Cardiac septum (tissue), 1 donor: Measurements from ENCODE around the gene BEX4. TPM values are rescaled to one million over a fixed set of nuclear protein-coding genes. Genes with fewer than 3 reads are reported as not detected.
A peak's percentile ranks its signal among the peaks of the same experiment; 100 is the strongest.
"Not testable (repeated sequence)": the region's sequence is repeated elsewhere in the genome, so short reads cannot be mapped to it uniquely, and the experiment has no call there.

Experiments used
- DNase-seq: peaks from one replicate; pipeline ENCODE4 v3.0.0-alpha.2; 2020; ENCODE audit warnings: low spot score
- intact Hi-C: fragments of 100-400 bp; cut with DNase I; formaldehyde crosslinking; loops from one replicate; pipeline ENCODE4 v1.14.0; 2022
- long read RNA-seq: library from polyadenylated mRNA; unstranded; transcript quantifications from one replicate; pipeline ENCODE4 v2.0.0, GENCODE V29; 2021
- total RNA-seq: library from RNA; stranded (reverse); fragmentation: NEBNext Ultra II Directional; extraction: Animal tissue kit (Norgen Biotek cat#: 25700); gene quantifications from one replicate; pipeline ENCODE4 v1.2.1, GENCODE V29; 2021
- donor health status: DM: no; HTN: no; CAD: no.

Gene BEX4
- 34.3 TPM for total RNA-seq
- long read RNA-seq, transcript BEX4-202 (3 exons, 1,328 nt) = major isoform, 54 of 65 reads
- long read RNA-seq, partial matches to known transcripts = 1 of 65 reads
- long read RNA-seq, other reads (novel, unspliced or antisense) = 7 of 65 reads

DNA sequence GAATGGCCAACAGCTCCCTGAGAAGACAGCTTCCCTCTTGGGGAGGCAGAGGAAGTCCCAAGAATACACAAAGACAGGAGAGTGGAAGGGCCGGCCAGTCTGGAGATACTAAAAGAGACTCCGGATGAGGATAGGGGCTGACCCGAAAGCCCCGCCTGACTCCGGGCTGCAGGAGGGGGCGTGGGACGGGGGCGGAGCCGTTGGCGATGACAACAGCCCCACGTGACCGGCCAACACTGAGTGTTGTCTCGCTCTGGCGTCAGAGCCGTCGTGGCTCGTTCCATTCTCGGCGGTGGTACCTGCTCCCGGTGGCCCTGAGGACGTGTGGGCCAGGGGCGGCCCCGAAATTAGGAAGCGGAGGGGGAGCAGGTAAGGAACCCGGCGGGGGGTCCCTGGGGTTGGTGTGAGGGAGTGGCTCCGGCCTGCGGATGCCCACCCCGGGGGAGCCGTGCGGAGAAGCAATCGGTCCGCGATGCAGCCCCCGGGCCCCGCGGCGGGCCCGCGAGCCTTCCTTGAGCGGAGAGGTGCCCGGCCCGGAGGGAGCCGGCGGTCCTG lies at the start of gene BEX4:
BEX4 (plus strand) TSS at position 239 of the 555 bp plus-strand sequence. CDS start 1,046 bp downstream, outside the sequence.
- intact Hi-C loops = loop anchor here (1.0 to 5.0 kb wide), 3 partner anchors 38 to 247 kb away; no protein-coding TSS in a partner anchor

GRCh38 chrX:103170216-103170615 lies 44.7 kb upstream of the BEX4 start:
- intact Hi-C loops = no loop called here

More for the DNA sequence above, at the start of gene BEX4:
- peak; percentile 91 for DNase-seq

GRCh38 chrX:103171353-103171752 lies 43.6 kb upstream of the BEX4 start:
- intact Hi-C loops = no loop called here

More at GRCh38 chrX:103170216-103170615, 44.7 kb upstream of the BEX4 start:
- DNase-seq = no peak

DNA sequence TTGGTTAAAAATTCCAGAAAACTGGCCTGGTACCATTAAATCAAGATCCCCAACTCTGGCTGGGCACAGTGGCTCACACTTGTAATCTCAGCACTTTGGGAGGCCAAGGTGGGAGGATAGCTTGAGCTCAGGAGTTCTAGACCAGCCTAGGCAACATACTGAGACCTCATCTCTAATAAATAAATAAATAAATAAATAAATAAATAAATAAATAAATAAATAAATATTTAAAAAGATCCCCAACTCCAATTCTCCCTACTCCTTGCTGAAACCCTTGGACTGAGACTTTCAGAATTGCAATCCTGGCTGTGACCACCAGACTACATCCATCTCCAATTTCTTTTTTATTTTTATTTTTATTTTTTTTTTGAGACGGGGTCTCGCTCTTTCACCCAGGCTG lies 39.7 kb upstream of the BEX4 start:
- intact Hi-C loops = loop anchor here (5.0 kb wide), 1 partner anchor 223 kb away; no protein-coding TSS in a partner anchor
- not testable (repeated sequence) for DNase-seq

More at GRCh38 chrX:103171353-103171752, 43.6 kb upstream of the BEX4 start:
- no peak for DNase-seq

GRCh38 chrX:103175944-103176753 lies 38.8 kb upstream of the BEX4 start:
- intact Hi-C loops = loop anchor here (5.0 kb wide), 1 partner anchor 224 kb away; no protein-coding TSS in a partner anchor
- DNase-seq = no peak

DNA sequence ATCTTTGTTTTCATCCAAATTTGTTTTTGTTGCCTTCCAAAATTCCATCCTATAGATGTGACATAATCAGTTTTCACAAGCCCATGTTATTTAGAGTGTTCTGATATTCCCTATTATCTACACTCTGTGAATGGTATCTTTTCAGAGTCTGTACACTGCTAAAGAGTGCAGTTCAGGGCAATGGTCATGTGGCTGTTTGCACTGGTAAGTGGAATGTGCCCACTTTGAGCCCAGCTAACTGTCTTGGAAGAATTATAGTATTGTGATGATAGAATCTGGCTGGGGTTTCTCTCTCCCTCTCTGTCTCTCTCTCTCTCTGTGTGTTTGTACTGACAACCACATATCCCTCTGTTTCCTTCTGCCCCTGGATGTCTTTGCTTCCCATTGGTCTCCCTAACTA lies 37.4 kb upstream of the BEX4 start:
- no peak for DNase-seq
- intact Hi-C loops = loop anchor here (5.0 kb wide), 1 partner anchor 225 kb away; no protein-coding TSS in a partner anchor

DNA sequence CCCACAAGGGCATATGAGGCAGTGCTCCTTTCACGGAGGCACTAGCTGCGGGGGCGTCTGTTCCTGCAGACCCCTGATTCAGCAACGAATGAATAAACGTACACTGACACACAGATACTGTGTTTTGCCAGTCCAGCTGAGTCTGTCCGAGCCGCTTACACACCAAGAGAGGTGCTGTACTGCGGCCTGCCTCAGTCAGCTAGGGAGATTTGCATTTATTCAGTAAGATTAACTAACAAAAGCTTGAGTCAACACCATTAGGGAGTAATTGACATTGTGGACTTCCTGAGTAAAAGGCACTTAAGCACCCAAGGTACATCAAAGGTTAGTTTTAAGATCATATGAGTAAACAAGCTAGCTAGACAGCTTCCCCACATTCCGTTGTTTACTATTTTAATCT lies 31.0 kb upstream of the BEX4 start:
- intact Hi-C loops = no loop called here
- no peak for DNase-seq

GRCh38 chrX:103187953-103188475 lies 26.9 kb upstream of the BEX4 start:
- intact Hi-C loops = no loop called here
- DNase-seq = no peak

- DNase-seq = no peak
- intact Hi-C loops = no loop called here
Measured at GRCh38 chrX:103197721-103198306, 17.1 kb upstream of the BEX4 start.

DNA sequence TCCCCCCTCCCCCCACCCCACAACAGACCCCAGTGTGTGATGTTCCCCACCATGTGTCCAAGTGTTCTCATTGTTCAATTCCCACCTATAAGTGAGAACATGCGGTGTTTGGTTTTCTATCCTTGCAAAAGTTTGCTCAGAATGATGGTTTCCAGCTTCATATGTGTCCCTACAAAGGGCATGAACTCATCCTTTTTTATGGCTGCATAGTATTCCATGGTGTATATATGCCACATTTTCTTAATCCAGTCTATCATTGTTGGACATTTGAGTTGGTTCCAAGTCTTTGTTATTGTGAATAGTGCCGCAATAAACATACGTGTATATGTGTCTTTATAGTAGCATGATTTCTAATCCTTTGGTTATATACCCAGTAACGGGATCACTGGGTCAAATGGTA lies 16.2 kb upstream of the BEX4 start:
- intact Hi-C loops = not testable (repeated sequence)

GRCh38 chrX:103201041-103201440 lies 13.9 kb upstream of the BEX4 start:
- no peak for DNase-seq
- intact Hi-C loops = no loop called here

More for the DNA sequence above, 16.2 kb upstream of the BEX4 start:
- DNase-seq = not testable (repeated sequence)

GRCh38 chrX:103210056-103210455 lies 4.9 kb upstream of the BEX4 start:
- intact Hi-C loops = loop anchor here (5.0 kb wide), 2 partner anchors 137 to 252 kb away; no protein-coding TSS in a partner anchor

DNA sequence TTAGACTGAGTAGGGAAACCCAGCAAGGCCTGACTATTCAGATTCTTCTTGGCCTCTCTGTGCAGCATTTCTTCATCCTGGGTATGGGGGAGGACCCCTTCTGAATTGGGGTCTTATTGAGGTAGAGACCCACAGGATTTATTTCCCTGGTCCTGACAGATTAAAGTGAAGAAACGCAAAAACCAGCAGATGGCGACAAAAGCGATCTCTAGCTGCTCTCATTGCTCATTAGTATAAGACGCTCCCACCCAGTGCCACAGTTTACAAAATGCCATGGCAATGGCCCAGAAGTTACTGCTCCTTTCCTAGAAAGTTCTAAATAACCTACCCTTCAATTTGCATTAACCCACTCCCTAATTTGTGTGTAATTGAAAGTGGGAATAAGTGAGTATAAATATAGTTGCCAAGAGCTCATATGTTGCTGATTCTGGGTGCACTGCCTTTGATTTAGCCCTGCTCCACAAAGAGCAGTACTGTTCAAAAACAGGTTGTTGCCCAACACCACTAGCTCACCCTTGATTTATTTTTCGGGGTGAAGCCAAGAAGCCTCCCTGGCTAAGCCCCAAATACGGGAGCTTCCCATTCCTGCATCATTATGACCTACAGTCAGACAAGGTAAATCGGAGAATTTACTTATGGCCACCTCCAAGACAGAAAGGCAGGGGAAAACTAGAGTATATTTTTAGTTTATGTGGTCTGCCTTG lies 3.7 kb upstream of the BEX4 start:
- intact Hi-C loops = loop anchor here (5.0 kb wide), 2 partner anchors 136 to 251 kb away; no protein-coding TSS in a partner anchor
- no peak for DNase-seq

More at GRCh38 chrX:103210056-103210455, 4.9 kb upstream of the BEX4 start:
- no peak for DNase-seq

DNA sequence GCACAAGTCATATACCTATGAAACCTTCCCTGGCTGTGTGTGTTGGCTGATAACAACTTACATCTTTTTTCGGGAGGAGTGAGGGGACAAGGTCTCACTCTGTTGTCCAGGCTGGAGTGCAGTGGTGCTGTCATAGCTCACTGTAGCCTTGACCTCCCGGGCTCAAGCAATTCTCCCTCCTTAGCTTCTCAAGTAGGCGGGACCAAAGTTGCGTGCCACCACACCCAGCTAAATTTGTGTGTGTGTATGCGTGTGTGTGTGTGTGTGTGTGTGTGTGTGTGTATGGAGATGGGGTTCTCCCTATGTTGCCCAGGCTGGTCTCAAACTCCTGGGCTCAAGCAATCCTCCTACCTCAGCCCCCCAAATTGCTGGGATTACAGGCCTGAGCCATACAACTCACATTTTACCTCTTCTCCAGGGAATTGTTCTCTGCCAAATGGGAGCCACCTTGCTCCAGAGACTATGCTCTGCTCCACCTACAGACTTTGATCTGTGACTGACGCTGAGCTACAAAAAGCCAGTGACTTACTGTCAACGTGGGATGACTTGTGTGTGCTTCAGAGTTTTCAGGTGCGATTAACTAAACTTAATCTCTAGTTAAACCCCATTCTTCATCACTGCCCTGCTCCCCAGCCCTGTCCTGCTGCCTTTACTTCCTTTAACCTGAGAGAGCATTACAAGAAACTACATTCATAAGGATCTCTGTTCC lies 2.0 kb upstream of the BEX4 start:
- intact Hi-C loops = loop anchor here (5.0 kb wide), 2 partner anchors 134 to 249 kb away; no protein-coding TSS in a partner anchor
- DNase-seq = no peak

DNA sequence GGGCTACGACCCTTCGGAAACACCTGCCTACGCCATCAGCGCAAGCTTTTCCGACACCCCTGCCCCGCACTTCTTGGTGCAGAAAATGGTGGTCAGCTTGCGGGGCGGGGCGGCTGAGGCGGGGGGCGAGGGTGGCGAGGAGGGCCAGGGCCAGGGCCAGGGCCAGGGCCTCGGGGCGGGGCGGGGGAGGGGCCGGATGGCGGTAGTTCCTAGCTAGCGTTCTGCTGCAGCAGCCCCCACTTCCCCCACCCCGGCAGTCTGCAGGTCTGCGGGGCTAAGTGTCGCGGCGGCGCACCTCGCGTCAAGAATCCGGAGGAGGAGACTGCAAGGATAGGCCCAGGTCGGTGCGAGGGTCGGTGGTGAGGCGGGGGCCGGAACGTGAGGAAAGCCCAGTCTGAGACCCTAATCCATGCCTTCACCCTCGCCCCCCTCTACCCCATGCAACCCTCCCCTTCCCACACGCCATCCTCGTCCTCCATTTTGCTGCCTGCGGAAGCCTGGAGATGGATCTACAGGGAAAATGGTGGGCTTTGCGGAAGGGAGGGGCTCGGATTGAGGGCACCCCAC lies 600 bp downstream of the BEX4 start:
- intact Hi-C loops = loop anchor here (1.0 kb wide), 1 partner anchor 38 kb away; no protein-coding TSS in a partner anchor
- DNase-seq = no peak

- DNase-seq = no peak
- intact Hi-C loops = no loop called here
Measured at GRCh38 chrX:103220511-103221323, 5.8 kb downstream of the BEX4 start.

- intact Hi-C loops, DNase-seq: not testable (repeated sequence)
Measured at GRCh38 chrX:103225918-103226317, 11.0 kb downstream of the BEX4 start.
